ENCODE data around the gene CPLX1. TPM values are rescaled to one million over a fixed set of nuclear protein-coding genes. Genes with fewer than 3 reads are reported as not detected.

Gene CPLX1
- total and polyA plus RNA-seq, 12 donors = 1.7 to 25.3 (median 7.5) TPM

GRCh38 chr4:788636-789297 is 37.2 kb downstream of the CPLX1 start:
- H3K4me3 ChIP-seq = no peak overlapping the region
- TF ChIP-seq POLR2A (IDR thresholded peaks at IDR 0.05) (no peak), CTCF (IDR thresholded peaks at IDR 0.05) (no peak)
- no peaks in the 10 kb centered on the region for H3K27me3 ChIP-seq
- DNase-seq = peak; percentile 54 to 91 (median 82)
- no peaks in the 10 kb centered on the region for H3K36me3 ChIP-seq (replicated peaks in 1 of 2)
- intact Hi-C loops (cut with DNase I) = no loop called here
- H3K9me3 ChIP-seq (replicated peaks in 1 of 3) = no peaks in the 10 kb centered on the region
- peak overlapping the region in 1 of 5 donors; percentile 71 for H3K27ac ChIP-seq
- peaks cover 0 to 25% of the 10 kb centered on the region in 2 donors for H3K4me1 ChIP-seq (replicated peaks in 1 of 2)
- WGBS, 4 donors = 44 to 67% (median 53%) methylated on average over 3 to 18 of the region's 18 CpGs

GRCh38 chr4:788006-788635 is 37.8 kb downstream of the CPLX1 start:
- Histone ChIP-seq H3K4me3 (no peak overlapping the region), H3K4me1 (replicated peaks in 1 of 2) (peaks cover 0 to 27% of the 10 kb centered on the region in 2 donors), H3K27me3 (no peaks in the 10 kb centered on the region), H3K9me3 (replicated peaks in 1 of 3) (no peaks in the 10 kb centered on the region), H3K27ac (peak overlapping the region in 1 of 5 donors; percentile 71), H3K36me3 (replicated peaks in 1 of 2) (no peaks in the 10 kb centered on the region)
- no peak for TF ChIP-seq POLR2A (IDR thresholded peaks at IDR 0.05)
- TF ChIP-seq CTCF (IDR thresholded peaks at IDR 0.05) = no peak
- intact Hi-C loops (cut with DNase I) = no loop called here
- 67 to 100% (median 89%) methylated on average over 3 to 19 of the region's 19 CpGs for WGBS, 4 donors
- no peak for DNase-seq

GRCh38 chr4:787561-787981 is 38.4 kb downstream of the CPLX1 start:
- peak in 1 of 7 donors; percentile 15 for DNase-seq
- H3K4me1 ChIP-seq (replicated peaks in 1 of 2) = peaks cover 4 to 30% of the 10 kb centered on the region in 2 donors
- no peak overlapping the region for H3K4me3 ChIP-seq
- TF ChIP-seq POLR2A (IDR thresholded peaks at IDR 0.05) = no peak
- no peak for TF ChIP-seq CTCF (IDR thresholded peaks at IDR 0.05)
- intact Hi-C loops (cut with DNase I) = no loop called here
- WGBS, 4 donors = 76 to 91% (median 83%) methylated on average over 16 of the region's 16 CpGs
- H3K9me3 ChIP-seq (replicated peaks in 1 of 3) = no peaks in the 10 kb centered on the region
- peak overlapping the region in 1 of 5 donors; percentile 71 for H3K27ac ChIP-seq
- H3K36me3 ChIP-seq (replicated peaks in 1 of 2) = no peaks in the 10 kb centered on the region
- no peaks in the 10 kb centered on the region for H3K27me3 ChIP-seq

- 44 to 100% (median 54%) methylated on average over 1 to 16 of the region's 16 CpGs for WGBS, 4 donors
- Histone ChIP-seq H3K9me3 (replicated peaks in 1 of 3) (no peaks in the 10 kb centered on the region), H3K27me3 (no peaks in the 10 kb centered on the region), H3K27ac (peak overlapping the region in 2 of 5 donors; percentile 39 to 71), H3K4me1 (replicated peaks in 1 of 2) (peaks cover 6 to 35% of the 10 kb centered on the region in 2 donors), H3K36me3 (replicated peaks in 1 of 2) (no peaks in the 10 kb centered on the region), H3K4me3 (no peak overlapping the region)
- intact Hi-C loops (cut with DNase I) = no loop called here
- peak in 3 of 7 donors; percentile 38 to 54 (median 41) for DNase-seq
- no peak for TF ChIP-seq POLR2A (IDR thresholded peaks at IDR 0.05)
- peak in 2 of 6 experiments; percentile 17 to 26 for TF ChIP-seq CTCF (IDR thresholded peaks at IDR 0.05)
These were observed 39.0 kb downstream of the CPLX1 start for GRCh38 chr4:786861-787300.

Measured in adrenal gland (tissue), 12 donors.